Measurements from ENCODE around the gene PIM1. TPM values are rescaled to one million over a fixed set of nuclear protein-coding genes. Genes with fewer than 3 reads are reported as not detected.

PIM1 gene
- polyA plus RNA-seq, 1 of the 3 experiments (the other 2 are of a cell fraction) = 33.9 TPM

- Histone ChIP-seq H3K4me3 (ENCODE audit: low read depth in 2 of 2, low read length in 1 of 2) (no peak overlapping the region), H3K27me3 (ENCODE audit: insufficient read depth) (no peaks in the 10 kb centered on the region), H3K4me1 (ENCODE audit: control insufficient read depth in 1 of 2, insufficient read depth in 2 of 2, low read depth in 1 of 2, low read length in 1 of 2) (peaks cover 4 to 19% of the 10 kb centered on the region in 2 experiments; a peak in 3 of 4 replicates), H4K20me1 (ENCODE audit: insufficient read depth) (peaks cover 17% of the 10 kb centered on the region), H3K27ac (ENCODE audit: low read depth in 2 of 2, low read length in 1 of 2) (no peak overlapping the region; a peak in 1 of 4 replicates), H3F3A (replicated peaks; ENCODE audit: insufficient read depth) (peaks cover 15% of the 10 kb centered on the region), H3K36me3 (replicated peaks in 1 of 2; ENCODE audit: control insufficient read depth in 1 of 2, insufficient read depth in 2 of 2, low read length in 1 of 2) (peaks cover 32 to 35% of the 10 kb centered on the region in 2 experiments), H3K79me2 (ENCODE audit: insufficient read depth) (peaks cover 29% of the 10 kb centered on the region), H3K9me2 (no peaks in the 10 kb centered on the region), H3K4me2 (no peak overlapping the region), H3K9me3 (no peaks in the 10 kb centered on the region), H3K9ac (no peak overlapping the region), H2AFZ (ENCODE audit: low read depth) (no peak overlapping the region)
- WGBS (ENCODE audit: low lambda C conversion rate) = 50% methylated on average over 4 of the region's 9 CpGs
- POLR2A ChIA-PET = interaction anchor here (1.0 to 1.7 kb wide), 3 partner anchors 71 to 120 kb away, joined by 3 to 5 read pairs (median 3); no protein-coding TSS in a partner anchor
- CTCF ChIA-PET = interaction anchor here (0.7 to 15.1 kb wide), 11 partner anchors 15 to 407 kb away, joined by 4 to 490 read pairs (median 26); no protein-coding TSS in a partner anchor
- no peak for TF ChIP-seq FOXM1 (IDR thresholded peaks at IDR 0.05; ENCODE audit: low read depth)
- no peak for TF ChIP-seq USF1 (IDR thresholded peaks at IDR 0.05; ENCODE audit: borderline replicate concordance, low read depth)
- TF ChIP-seq TAF1 (IDR thresholded peaks at IDR 0.05; ENCODE audit: borderline replicate concordance, low read depth, low read length) = no peak
- no peak for TF ChIP-seq FOXJ3 (CRISPR knock-in tag; IDR thresholded peaks at IDR 0.05)
- no peak for TF ChIP-seq RXRA (IDR thresholded peaks at IDR 0.05; ENCODE audit: borderline replicate concordance, low read depth)
- TF ChIP-seq CHD2 (IDR thresholded peaks at IDR 0.05; ENCODE audit: low read length, partially characterized antibody) = no peak
- TF ChIP-seq IRF3 (IDR thresholded peaks at IDR 0.05; ENCODE audit: low read depth, low read length) = no peak
- TF ChIP-seq GATA2 (CRISPR knock-in tag; IDR thresholded peaks at IDR 0.05) = no peak
- no peak for TF ChIP-seq RCOR1 (IDR thresholded peaks at IDR 0.05; ENCODE audit: low read length)
- TF ChIP-seq EZH2phosphoT487 (IDR thresholded peaks at IDR 0.05; ENCODE audit: borderline replicate concordance, low read depth) = no peak
- TF ChIP-seq ZBTB33 (IDR thresholded peaks at IDR 0.05; ENCODE audit: borderline replicate concordance, low read depth) = no peak
- TF ChIP-seq GABPA (IDR thresholded peaks at IDR 0.05; ENCODE audit: low read depth) = no peak
- no peak for TF ChIP-seq YY1 (IDR thresholded peaks at IDR 0.05; ENCODE audit: low read depth)
- no peak for TF ChIP-seq FOSL2 (IDR thresholded peaks at IDR 0.05; ENCODE audit: borderline replicate concordance, low read depth)
- TF ChIP-seq REST (IDR thresholded peaks at IDR 0.05; ENCODE audit: low read depth, low read length) = no peak
- TF ChIP-seq ELF1 (IDR thresholded peaks at IDR 0.05) = no peak
- TF ChIP-seq RFX5 (IDR thresholded peaks at IDR 0.05; ENCODE audit: low read length) = no peak
- DNase-seq = no peak
These were observed 3.7 kb downstream of the PIM1 start for GRCh38 chr6:37173493-37174195.
